Ishikawa (cell line): ENCODE results near the gene SLC18A2.

Experiments used
- CREB1 ChIP-seq: IDR thresholded peaks from 2 replicates; pipeline ENCODE4 v1.6.1; 2012; ENCODE audit warnings: low read depth
- EGR1 ChIP-seq: IDR thresholded peaks from 2 replicates; pipeline ENCODE4 v1.6.1; 2012
- EP300 ChIP-seq: IDR thresholded peaks from 2 replicates; pipeline ENCODE4 v1.6.1; 2012; ENCODE audit warnings: borderline replicate concordance
- MAX ChIP-seq: IDR thresholded peaks from 2 replicates; pipeline ENCODE4 v1.6.1; 2012
- RAD21 ChIP-seq: IDR thresholded peaks from 2 replicates; pipeline ENCODE4 v1.6.1; 2012; ENCODE audit warnings: low read depth
- REST ChIP-seq: IDR thresholded peaks from 2 replicates; pipeline ENCODE4 v1.6.1; 2012; ENCODE audit warnings: low read depth, mild to moderate bottlenecking
- TAF1 ChIP-seq: IDR thresholded peaks from 2 replicates; pipeline ENCODE4 v1.6.1; 2012; ENCODE audit warnings: low read depth, mild to moderate bottlenecking
- TCF12 ChIP-seq: IDR thresholded peaks from 2 replicates; pipeline ENCODE4 v1.6.1; 2012; ENCODE audit warnings: low read depth

DNA sequence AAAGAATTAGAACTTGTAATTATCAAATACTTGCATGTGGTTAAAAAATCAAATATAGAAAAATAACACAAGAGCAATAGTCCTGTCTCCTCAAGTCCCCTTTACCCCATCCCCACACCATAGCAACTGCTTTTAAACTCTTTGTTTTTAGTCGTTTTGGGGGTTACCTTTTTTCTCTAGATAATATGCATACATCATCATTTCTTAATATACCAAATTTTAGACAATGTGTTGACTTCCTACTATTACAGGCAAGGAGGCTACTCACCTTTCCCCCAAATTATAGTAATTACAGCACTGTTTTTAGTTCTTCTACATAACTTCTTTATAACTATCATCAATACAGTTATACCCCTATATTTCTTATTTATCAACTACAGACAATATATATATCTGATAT, 57.3 kb downstream of the SLC18A2 start:
- TF ChIP-seq MAX (no peak), TAF1 (no peak), TCF12 (no peak), EP300 (no peak), RAD21 (no peak), REST (no peak), EGR1 (no peak), CREB1 (no peak)
